GM12878 (cell line): ENCODE results near the gene AGBL3. TPM values are rescaled to one million over a fixed set of nuclear protein-coding genes. Genes with fewer than 3 reads are reported as not detected.

ENCODE experiments used
- ATAC-seq: fragments of 200-7000 bp; cut with Tn5 transposase; 3 replicates; pipeline ENCODE4 v1.9.1; 2020; ENCODE audit warnings: mild to moderate bottlenecking, moderate library complexity
- BruUV-seq: library from RNA; stranded (reverse); fragments of 400-500 nt; replicated peaks from 2 replicates; lab custom pipeline; 2021; lab: Mats Ljungman, UMichigan
- CTCF ChIA-PET: fragments of 300-600 bp; sonication (Branson Sonifier 250); formaldehyde crosslinking; extraction: SDS; loops from one replicate; lab custom pipeline; 2021; ENCODE audit warnings: inconsistent platforms; lab: Yijun Ruan, JAX
- POLR2A ChIA-PET: fragments of 350-600 bp; formaldehyde crosslinking; extraction: SDS; loops from one replicate; lab custom pipeline; 2021; ENCODE audit warnings: inconsistent platforms; lab: Charles Lee
- RAD21 ChIA-PET: fragments of 300-600 bp; sonication (Branson Sonifier 250); formaldehyde crosslinking; loops from one replicate; lab custom pipeline; 2023; ENCODE audit warnings: antibody characterized with exemption; ENCODE audit not compliant: unreplicated experiment; lab: Charles Lee
- SMC1A ChIA-PET: fragments of 300-600 bp; sonication (Branson Sonifier 250); formaldehyde crosslinking; loops from one replicate; lab custom pipeline; 2023; ENCODE audit not compliant: unreplicated experiment, uncharacterized antibody; lab: Charles Lee
- DNase-seq: peaks from one replicate; pipeline ENCODE4 v3.0.0-alpha.2; 2011; ENCODE audit warnings: low read depth, low spot score
- FAIRE-seq: peaks from 3 replicates; lab custom pipeline; 2011; peaks lifted over from hg19 to GRCh38; lab: Jason Lieb, UNC
- H2AFZ ChIP-seq: 2 replicates; pipeline ENCODE4 v1.6.0; 2011; ENCODE audit warnings: low read depth, low read length, control low read depth; ENCODE audit not compliant: control insufficient read depth
- H3K27ac ChIP-seq: 2 replicates; pipeline ENCODE4 v1.5.1; 2011; ENCODE audit warnings: control low read depth; ENCODE audit not compliant: control insufficient read depth, insufficient read depth
- H3K27me3 ChIP-seq, 2 experiments: replicated peaks in 1 of 2; 2 replicates each; pipeline versions ENCODE4 v1.6.0 to v1.6.1; 2011; ENCODE audit warnings: low read length in 1 of 2; ENCODE audit not compliant: control insufficient read depth in 2 of 2, insufficient read depth in 2 of 2
- H3K36me3 ChIP-seq, 2 experiments: 2 replicates each; pipeline ENCODE4 v1.5.1; 2011; ENCODE audit warnings: low read length in 1 of 2; ENCODE audit not compliant: control insufficient read depth in 2 of 2, insufficient read depth in 2 of 2
- H3K4me1 ChIP-seq: 2 replicates; pipeline ENCODE4 v1.6.1; 2011; ENCODE audit warnings: mild to moderate bottlenecking, low read length, moderate library complexity, mixed read lengths; ENCODE audit not compliant: control insufficient read depth, insufficient read depth
- H3K4me2 ChIP-seq: 2 replicates; pipeline ENCODE4 v1.6.0; 2011; ENCODE audit warnings: control low read depth; ENCODE audit not compliant: control insufficient read depth, insufficient read depth
- H3K4me3 ChIP-seq: fragments of 200-600 bp; sonication (generic); 2 replicates; pipeline ENCODE4 v1.5.1; 2016
- H3K79me2 ChIP-seq: 2 replicates; pipeline ENCODE4 v1.6.0; 2011; ENCODE audit warnings: low read length; ENCODE audit not compliant: control insufficient read depth, insufficient read depth
- H3K9ac ChIP-seq: 2 replicates; pipeline ENCODE4 v1.8.0; 2011; ENCODE audit warnings: low read length, control low read depth, mixed read lengths; ENCODE audit not compliant: control insufficient read depth, insufficient read depth
- H3K9me3 ChIP-seq: replicated peaks from 3 replicates; pipeline ENCODE4 v1.5.1; 2011; ENCODE audit warnings: mild to moderate bottlenecking, low read length; ENCODE audit not compliant: control insufficient read depth, insufficient read depth
- H4K20me1 ChIP-seq: 2 replicates; pipeline ENCODE4 v1.6.0; 2011; ENCODE audit not compliant: control insufficient read depth, insufficient read depth
- BACH1 ChIP-seq: fragments of 450-650 bp; IDR thresholded peaks from 2 replicates; pipeline ENCODE4 v1.6.1; 2017; ENCODE audit warnings: mild to moderate bottlenecking, borderline replicate concordance
- BCL11A ChIP-seq: IDR thresholded peaks from 2 replicates; pipeline ENCODE4 v1.6.1; 2011; ENCODE audit warnings: low read depth, low read length
- BMI1 ChIP-seq: fragments of 450-650 bp; IDR thresholded peaks from 2 replicates; pipeline ENCODE4 v1.6.1; 2016; ENCODE audit warnings: mild to moderate bottlenecking, moderate library complexity, borderline replicate concordance
- BRCA1 ChIP-seq: IDR thresholded peaks from 2 replicates; pipeline ENCODE4 v1.6.1; 2011; ENCODE audit warnings: low read depth, low read length, improper control_type of control experiment
- CBFB ChIP-seq: IDR thresholded peaks from 2 replicates; pipeline ENCODE4 v1.6.1; 2016; ENCODE audit warnings: antibody characterized with exemption, low read depth
- CBX3 ChIP-seq: fragments of 200-600 bp; sonication (generic); IDR thresholded peaks from 2 replicates; pipeline ENCODE4 v1.6.1; 2016; ENCODE audit warnings: low read depth, borderline replicate concordance
- CBX5 ChIP-seq: sonication (generic); IDR thresholded peaks from 2 replicates; pipeline ENCODE4 v1.6.1; 2016; ENCODE audit warnings: low read depth, moderate library complexity, mild to moderate bottlenecking, inconsistent platforms
- CHD4 ChIP-seq: fragments of 200-600 bp; sonication (generic); IDR thresholded peaks from 2 replicates; pipeline ENCODE4 v1.6.1; 2016; ENCODE audit warnings: mild to moderate bottlenecking
- DPF2 ChIP-seq: fragments of 450-650 bp; IDR thresholded peaks from 2 replicates; pipeline ENCODE4 v1.6.1; 2017; ENCODE audit warnings: mild to moderate bottlenecking
- EGR1 ChIP-seq, 2 experiments: IDR thresholded peaks; 1 replicate in 1 of 2; 2 replicates in 1 of 2; pipeline ENCODE4 v1.6.1; 2011 to 2012; ENCODE audit warnings: low read depth in 2 of 2, low read length in 2 of 2, borderline replicate concordance in 1 of 2, mild to moderate bottlenecking in 1 of 2, moderate library complexity in 1 of 2
- GABPA ChIP-seq: IDR thresholded peaks from 2 replicates; pipeline ENCODE4 v1.6.1; 2014; ENCODE audit warnings: antibody characterized with exemption, low read depth, mild to moderate bottlenecking, inconsistent platforms
- IRF3 ChIP-seq: fragments of 450-650 bp; IDR thresholded peaks from 2 replicates; pipeline ENCODE4 v1.6.1; 2014; ENCODE audit warnings: mild to moderate bottlenecking
- IRF5 ChIP-seq: fragments of 450-650 bp; IDR thresholded peaks from 2 replicates; pipeline ENCODE4 v1.6.1; 2017; ENCODE audit warnings: borderline replicate concordance
- NR2C1 ChIP-seq: fragments of 450-650 bp; IDR thresholded peaks from 2 replicates; pipeline ENCODE4 v1.6.1; 2017; ENCODE audit warnings: antibody characterized with exemption, mild to moderate bottlenecking, moderate library complexity
- PAX8 ChIP-seq: fragments of 450-650 bp; IDR thresholded peaks from 2 replicates; pipeline ENCODE4 v1.6.1; 2017; ENCODE audit warnings: mild to moderate bottlenecking, moderate library complexity
- RCOR1 ChIP-seq: conservative IDR thresholded peaks from 2 replicates; pipeline ENCODE4 v1.6.1; 2012; ENCODE audit warnings: low read depth, low read length, improper control_type of control experiment
- STAT1 ChIP-seq: fragments of 450-650 bp; conservative IDR thresholded peaks from 2 replicates; pipeline ENCODE4 v1.6.1; 2014; ENCODE audit warnings: antibody characterized with exemption, mild to moderate bottlenecking
- WGBS: methylation state at CpG from one replicate; pipeline ENCODE4 v1.1.6; 2016; ENCODE audit warnings: low lambda C conversion rate; ENCODE audit not compliant: insufficient replicate concordance, insufficient coverage; ENCODE audit errors: missing lambda C conversion rate; 5-methylcytosine and 5-hydroxymethylcytosine counted together
- in situ Hi-C: fragments of 300-500 bp; cut with MboI; formaldehyde crosslinking; loops from 9 replicates; pipeline ENCODE4 v1.14.3; 2018; ENCODE audit warnings: mixed read lengths
- intact Hi-C: fragments of 100-400 bp; cut with micrococcal nuclease; formaldehyde crosslinking; loops from one replicate; pipeline ENCODE4 v1.14.2; 2022; ENCODE audit not compliant: unreplicated experiment
- polyA plus RNA-seq, 11 experiments: library from polyadenylated mRNA; depleted of rRNA in 4 of 11; unstranded in 6 of 11; stranded (reverse) in 5 of 11; fragments of >200 nt; fragmentation: Nextera tagmentation in 4 of 11; fragmentation: Illumina TruSeq in 1 of 11; extraction: Ambion mirVana in 4 of 11; extraction: Trizol in 1 of 11; gene quantifications; 1 replicate in 1 of 11; 2 replicates in 10 of 11; pipeline versions ENCODE4 v1.2.1 to v1.2.3, GENCODE V29; 2011 to 2016; ENCODE audit warnings: inconsistent platforms in 2 of 11, missing spikeins in 2 of 11, low read depth in 1 of 11
- total RNA-seq, 4 experiments: library from RNA; depleted of rRNA in 3 of 4; stranded (reverse); fragments of >200 nt in 3 of 4; fragmentation: Illumina TruSeq in 1 of 4; extraction: Trizol in 1 of 4; gene quantifications; 2 replicates each; pipeline versions ENCODE4 v1.2.1 to v1.2.3, GENCODE V29; 2013 to 2021
- TF ChIP-seq, protein P1 (sequence below): IDR thresholded peaks from 2 replicates; pipeline ENCODE4 v1.6.1; 2012; ENCODE audit warnings: mild to moderate bottlenecking, low read depth, low read length

The AGBL3 gene
- total and polyA plus RNA-seq, 10 of the 15 experiments (the other 5 are each of a cell fraction or from before 2014, with no cell fraction given), result 0.82 to 12.4 (median 3.7) TPM

DNA sequence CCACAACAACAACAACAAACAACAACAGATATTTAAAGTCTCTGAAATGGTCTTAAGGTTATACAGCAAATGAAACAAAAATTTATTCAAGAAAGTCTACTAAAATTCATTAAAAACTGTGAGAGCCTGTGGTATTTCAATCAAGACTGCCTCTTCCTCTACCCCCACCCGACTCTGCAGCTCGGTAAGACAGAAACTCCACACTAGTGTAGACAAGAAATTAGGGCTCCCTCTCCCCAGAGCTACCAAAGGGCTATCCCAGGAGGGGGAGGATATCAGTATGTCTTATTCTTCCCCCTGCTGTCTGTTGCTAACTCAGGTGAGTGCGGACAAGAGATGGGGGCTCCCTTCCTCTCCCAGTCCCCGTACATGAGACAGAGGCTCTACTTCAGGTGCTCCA, 90.6 kb downstream of the AGBL3 start:
- H3K4me1 ChIP-seq, result no peaks in the 10 kb centered on the region
- BruUV-seq, result no TSS peak
- ChIA-PET POLR2A (no interaction called here), RAD21 (interaction anchor here (0.7 kb wide), 1 partner anchor 21 kb away, joined by 3 read pairs; no protein-coding TSS in a partner anchor), SMC1A (interaction anchor here (1.0 to 1.7 kb wide), 4 partner anchors 13 to 80 kb away, joined by 3 to 4 read pairs (median 4); no protein-coding TSS in a partner anchor), CTCF (interaction anchor here (0.6 to 1.4 kb wide), 4 partner anchors 25 to 391 kb away, joined by 3 to 4 read pairs (median 3); no protein-coding TSS in a partner anchor)
- TF ChIP-seq EGR1 (IDR thresholded peaks at IDR 0.05; ENCODE audit: borderline replicate concordance in 1 of 2, low read depth in 2 of 2, low read length in 2 of 2), result no peak
- no peak for TF ChIP-seq RCOR1
- TF ChIP-seq CBFB, result no peak
- no peak for TF ChIP-seq STAT1
- no peak for TF ChIP-seq IRF3
- no peak for TF ChIP-seq BCL11A
- TF ChIP-seq BRCA1, result no peak
- TF ChIP-seq CBX3, result no peak
- no peak for TF ChIP-seq CHD4
- no peak for TF ChIP-seq GABPA
- no peak for TF ChIP-seq NR2C1
- no peak for TF ChIP-seq CBX5
- no peak for TF ChIP-seq DPF2
- TF ChIP-seq BMI1, result no peak
- TF ChIP-seq, protein P1, sequence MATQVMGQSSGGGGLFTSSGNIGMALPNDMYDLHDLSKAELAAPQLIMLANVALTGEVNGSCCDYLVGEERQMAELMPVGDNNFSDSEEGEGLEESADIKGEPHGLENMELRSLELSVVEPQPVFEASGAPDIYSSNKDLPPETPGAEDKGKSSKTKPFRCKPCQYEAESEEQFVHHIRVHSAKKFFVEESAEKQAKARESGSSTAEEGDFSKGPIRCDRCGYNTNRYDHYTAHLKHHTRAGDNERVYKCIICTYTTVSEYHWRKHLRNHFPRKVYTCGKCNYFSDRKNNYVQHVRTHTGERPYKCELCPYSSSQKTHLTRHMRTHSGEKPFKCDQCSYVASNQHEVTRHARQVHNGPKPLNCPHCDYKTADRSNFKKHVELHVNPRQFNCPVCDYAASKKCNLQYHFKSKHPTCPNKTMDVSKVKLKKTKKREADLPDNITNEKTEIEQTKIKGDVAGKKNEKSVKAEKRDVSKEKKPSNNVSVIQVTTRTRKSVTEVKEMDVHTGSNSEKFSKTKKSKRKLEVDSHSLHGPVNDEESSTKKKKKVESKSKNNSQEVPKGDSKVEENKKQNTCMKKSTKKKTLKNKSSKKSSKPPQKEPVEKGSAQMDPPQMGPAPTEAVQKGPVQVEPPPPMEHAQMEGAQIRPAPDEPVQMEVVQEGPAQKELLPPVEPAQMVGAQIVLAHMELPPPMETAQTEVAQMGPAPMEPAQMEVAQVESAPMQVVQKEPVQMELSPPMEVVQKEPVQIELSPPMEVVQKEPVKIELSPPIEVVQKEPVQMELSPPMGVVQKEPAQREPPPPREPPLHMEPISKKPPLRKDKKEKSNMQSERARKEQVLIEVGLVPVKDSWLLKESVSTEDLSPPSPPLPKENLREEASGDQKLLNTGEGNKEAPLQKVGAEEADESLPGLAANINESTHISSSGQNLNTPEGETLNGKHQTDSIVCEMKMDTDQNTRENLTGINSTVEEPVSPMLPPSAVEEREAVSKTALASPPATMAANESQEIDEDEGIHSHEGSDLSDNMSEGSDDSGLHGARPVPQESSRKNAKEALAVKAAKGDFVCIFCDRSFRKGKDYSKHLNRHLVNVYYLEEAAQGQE, result no peak
- TF ChIP-seq BACH1, result no peak
- no peak for TF ChIP-seq IRF5
- TF ChIP-seq PAX8, result no peak
- H3K9me3 ChIP-seq, result no peaks in the 10 kb centered on the region; the same call in 2 of the 3 replicates
- H3K4me2 ChIP-seq, result no peak overlapping the region
- intact Hi-C loops, result no loop called here
- 50% methylated on average over 4 of the region's 4 CpGs for WGBS
- no peaks in the 10 kb centered on the region for H4K20me1 ChIP-seq
- no peaks in the 10 kb centered on the region for H3K36me3 ChIP-seq
- no peak overlapping the region for H2AFZ ChIP-seq
- no peaks in the 10 kb centered on the region for H3K79me2 ChIP-seq
- no peak for FAIRE-seq
- in situ Hi-C loops, result no loop called here
- no peaks in the 10 kb centered on the region for H3K27me3 ChIP-seq
- H3K27ac ChIP-seq, result no peak overlapping the region
- no peak overlapping the region for H3K4me3 ChIP-seq
- no peak overlapping the region for H3K9ac ChIP-seq
- no peak for DNase-seq
- no peak for ATAC-seq
